NCI-H2029 (cell line): Measurements from ENCODE around the gene OR2H1.
"Not testable (repeated sequence)": the region's sequence is repeated elsewhere in the genome, so short reads cannot be mapped to it uniquely, and the experiment has no call there.

Experiments used
- DNase-seq: peaks from one replicate; lab custom pipeline; 2025; lab: John Stamatoyannopoulos, UW

The OR2H1 gene

GRCh38 chr6:29456971-29457370 is at the start of gene OR2H1, which contains the start of gene OR11A1:
TSS of gene OR2H1 (plus strand) at chr6:29457155. CDS start at chr6:29461770, 4,615 bp downstream.
TSS of gene OR11A1 (minus strand) at chr6:29457071. CDS start at chr6:29427641, 29,430 bp downstream.
- no peak for DNase-seq

GRCh38 chr6:29414588-29414987 is 42.4 kb upstream of the OR2H1 start, which contains the start of gene OR12D1:
TSS of gene OR12D1 (plus strand) at chr6:29414928.
- DNase-seq, result no peak

- DNase-seq, result no peak
Observed at GRCh38 chr6:29419516-29419915, 37.4 kb upstream of the OR2H1 start.

GRCh38 chr6:29424168-29424567 is 32.8 kb upstream of the OR2H1 start:
- no peak for DNase-seq

- no peak for DNase-seq
Observed at GRCh38 chr6:29424575-29424974, 32.4 kb upstream of the OR2H1 start.

- DNase-seq, result no peak
Observed at GRCh38 chr6:29425075-29425474, 31.9 kb upstream of the OR2H1 start.

- DNase-seq, result no peak
Observed at GRCh38 chr6:29426654-29427053, 30.3 kb upstream of the OR2H1 start.

GRCh38 chr6:29436730-29437129 is 20.2 kb upstream of the OR2H1 start:
- not testable (repeated sequence) for DNase-seq

- DNase-seq, result no peak
Observed at GRCh38 chr6:29439006-29439405, 17.9 kb upstream of the OR2H1 start, which contains the start of gene OR10C1. TSS of gene OR10C1 (plus strand) at chr6:29439306. CDS start at chr6:29440016, 710 bp downstream.

- no peak for DNase-seq
Observed at GRCh38 chr6:29442719-29443118, 14.2 kb upstream of the OR2H1 start.

- not testable (repeated sequence) for DNase-seq
Observed at GRCh38 chr6:29444031-29444430, 12.9 kb upstream of the OR2H1 start.

- DNase-seq, result no peak
Observed at GRCh38 chr6:29447670-29448069, 9.3 kb upstream of the OR2H1 start.

- no peak for DNase-seq
Observed at GRCh38 chr6:29451471-29452193, 5.3 kb upstream of the OR2H1 start.

GRCh38 chr6:29461021-29461814 is 4.3 kb downstream of the OR2H1 start:
- DNase-seq, result no peak

- no peak for DNase-seq
Observed at GRCh38 chr6:29462022-29462421, 5.1 kb downstream of the OR2H1 start.

- no peak for DNase-seq
Observed at GRCh38 chr6:29465279-29465678, 8.3 kb downstream of the OR2H1 start.

- DNase-seq, result no peak
Observed at GRCh38 chr6:29465801-29466200, 8.8 kb downstream of the OR2H1 start.

- DNase-seq, result no peak
Observed at GRCh38 chr6:29466241-29466640, 9.3 kb downstream of the OR2H1 start.

GRCh38 chr6:29474996-29475395 is 18.0 kb downstream of the OR2H1 start:
- DNase-seq, result no peak

- DNase-seq, result no peak
Observed at GRCh38 chr6:29477923-29478450, 21.0 kb downstream of the OR2H1 start.

- DNase-seq, result no peak
Observed at GRCh38 chr6:29478740-29479139, 21.8 kb downstream of the OR2H1 start.

- no peak for DNase-seq
Observed at GRCh38 chr6:29479560-29479959, 22.6 kb downstream of the OR2H1 start.

GRCh38 chr6:29483186-29483585 is 26.2 kb downstream of the OR2H1 start:
- no peak for DNase-seq
